HG03558 (cell line): ENCODE measurements around the gene GRIK1.

Experiments
- ATAC-seq: cut with Tn5 transposase; IDR thresholded peaks from one replicate; pipeline ENCODE4 v1.9.1; 2021; ENCODE audit warnings: moderate number of reproducible peaks; ENCODE audit not compliant: unreplicated experiment; ENCODE audit errors: extremely low read depth

GRIK1 gene

DNA sequence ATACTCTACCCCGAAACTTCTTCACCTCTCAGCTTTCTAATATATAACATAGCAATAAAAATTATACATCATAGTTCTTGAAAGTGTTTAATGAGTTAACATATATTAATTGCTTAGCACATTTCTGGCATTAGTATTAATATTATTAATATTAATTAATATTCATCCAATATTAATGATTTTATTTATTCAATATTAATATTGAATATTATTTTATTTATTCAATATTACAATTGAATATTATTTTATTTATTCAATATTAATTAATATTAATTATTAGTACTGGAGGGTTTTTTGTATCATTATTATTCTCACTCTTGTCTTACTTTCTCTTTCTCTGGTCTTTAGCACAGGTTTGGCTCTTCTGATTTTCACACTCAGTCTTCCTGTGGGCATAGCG, 105.2 kb downstream of the GRIK1 start:
- no peak for ATAC-seq

GRCh38 chr21:29832217-29832616, 107.6 kb downstream of the GRIK1 start:
- no peak for ATAC-seq

GRCh38 chr21:29829564-29830275, 110.1 kb downstream of the GRIK1 start:
- no peak for ATAC-seq

- no peak for ATAC-seq
Observed at GRCh38 chr21:29827647-29828046, 112.1 kb downstream of the GRIK1 start.

GRCh38 chr21:29827236-29827635, 112.6 kb downstream of the GRIK1 start:
- ATAC-seq = no peak

DNA sequence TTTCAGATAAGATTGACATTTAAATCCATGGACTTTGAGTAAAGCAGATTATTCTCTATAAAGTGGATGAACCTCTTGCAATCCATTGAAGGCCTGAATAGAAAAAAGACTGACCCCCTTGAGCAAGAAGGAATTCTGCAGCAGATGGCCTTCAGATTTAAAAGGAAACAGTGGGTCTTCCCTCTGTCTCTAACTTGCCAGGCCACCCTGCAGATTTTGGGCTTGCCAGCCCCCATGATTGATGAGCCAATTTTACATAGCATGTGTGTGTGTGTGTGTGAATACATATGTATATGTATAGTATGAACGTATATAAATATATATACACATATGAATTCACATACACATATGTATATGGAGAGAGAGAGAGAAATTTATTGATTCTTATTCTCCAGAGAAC, 113.4 kb downstream of the GRIK1 start:
- ATAC-seq = no peak

GRCh38 chr21:29825936-29826335, 113.9 kb downstream of the GRIK1 start:
- ATAC-seq = no peak

GRCh38 chr21:29825345-29825744, 114.5 kb downstream of the GRIK1 start:
- ATAC-seq = no peak

DNA sequence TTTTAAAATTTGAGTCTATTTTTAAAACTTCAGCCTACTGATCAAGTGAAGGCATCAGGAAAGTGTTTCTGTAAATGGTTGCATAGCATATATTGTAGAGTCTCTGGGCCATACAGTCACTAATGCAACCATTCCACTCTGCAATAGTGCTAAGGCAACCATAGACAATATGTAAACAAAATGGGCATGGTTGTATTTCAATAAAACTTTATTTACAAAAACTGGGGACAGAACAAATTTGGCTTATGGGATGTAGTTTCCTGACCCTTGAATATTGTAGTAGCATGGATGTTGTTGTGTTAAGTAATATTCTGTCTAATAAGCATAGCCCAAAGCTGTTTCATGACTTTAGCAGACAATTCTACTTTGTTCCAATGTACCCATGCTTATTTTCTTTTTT, 117.7 kb downstream of the GRIK1 start:
- no peak for ATAC-seq

- ATAC-seq = no peak
Observed at GRCh38 chr21:29821230-29821629, 118.6 kb downstream of the GRIK1 start.

- ATAC-seq = no peak
Observed at GRCh38 chr21:29819675-29820326, 120.0 kb downstream of the GRIK1 start.

DNA sequence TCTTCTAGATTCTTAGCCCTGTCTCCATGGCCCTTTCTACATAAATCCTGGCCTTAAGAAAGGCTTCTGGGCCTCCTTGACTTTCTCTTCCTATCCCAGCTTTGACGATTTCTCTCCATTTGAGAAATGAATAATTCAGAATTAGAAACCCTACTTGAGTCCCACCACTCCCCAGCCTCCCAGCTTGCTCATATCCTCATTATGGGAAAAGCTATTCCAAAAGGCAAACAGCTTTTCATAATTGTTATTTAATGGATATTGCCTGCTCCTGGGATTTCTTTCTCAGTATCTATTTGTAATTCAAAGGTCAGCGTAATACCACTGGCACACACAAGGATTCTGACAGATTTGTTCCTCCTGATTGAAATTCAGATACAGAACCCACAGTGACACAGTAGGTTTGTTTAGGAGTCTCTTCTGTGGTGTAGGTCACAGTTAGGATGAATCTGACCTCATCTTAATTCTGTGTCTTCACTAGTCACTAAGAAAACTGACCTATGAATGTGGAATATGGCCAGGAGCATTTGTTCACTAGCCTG, 121.3 kb downstream of the GRIK1 start:
- ATAC-seq = no peak

DNA sequence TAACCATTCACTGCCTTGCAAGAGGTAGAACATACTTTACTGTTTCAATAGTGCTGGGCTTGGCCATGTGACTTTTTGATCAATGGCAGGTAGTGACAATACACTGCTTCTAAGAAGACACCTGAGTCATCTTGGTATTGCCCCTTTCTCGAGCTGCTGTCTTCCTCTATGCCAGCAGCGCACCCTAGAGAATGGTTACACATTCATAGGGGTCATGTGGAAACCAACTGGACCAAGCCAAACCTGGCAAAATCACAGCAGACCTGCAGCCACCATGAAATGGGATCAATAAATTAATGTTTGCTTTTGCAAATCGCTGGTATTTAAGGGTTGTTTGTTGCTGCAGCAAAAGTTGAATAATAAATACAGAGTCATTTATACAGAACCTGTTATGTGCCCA, 122.3 kb downstream of the GRIK1 start:
- no peak for ATAC-seq

DNA sequence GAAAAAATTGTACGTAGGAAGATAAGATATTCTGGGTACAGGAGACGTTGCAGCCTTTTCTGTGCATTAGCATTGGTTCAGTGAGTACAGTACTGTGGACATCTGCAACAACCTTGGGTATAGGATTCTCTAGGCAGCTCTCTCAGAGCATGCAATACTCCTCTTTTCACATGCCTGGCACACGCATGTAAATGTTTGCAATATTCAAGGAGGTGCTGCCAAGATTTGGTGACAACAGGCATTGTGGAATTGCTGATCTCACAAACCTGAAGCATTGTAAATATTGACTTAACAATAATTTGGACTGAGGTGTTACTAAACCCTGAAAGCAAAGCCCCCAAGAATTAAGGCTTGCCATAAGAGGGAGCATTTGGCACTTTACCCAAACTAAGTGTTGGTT, 126.8 kb downstream of the GRIK1 start:
- no peak for ATAC-seq

DNA sequence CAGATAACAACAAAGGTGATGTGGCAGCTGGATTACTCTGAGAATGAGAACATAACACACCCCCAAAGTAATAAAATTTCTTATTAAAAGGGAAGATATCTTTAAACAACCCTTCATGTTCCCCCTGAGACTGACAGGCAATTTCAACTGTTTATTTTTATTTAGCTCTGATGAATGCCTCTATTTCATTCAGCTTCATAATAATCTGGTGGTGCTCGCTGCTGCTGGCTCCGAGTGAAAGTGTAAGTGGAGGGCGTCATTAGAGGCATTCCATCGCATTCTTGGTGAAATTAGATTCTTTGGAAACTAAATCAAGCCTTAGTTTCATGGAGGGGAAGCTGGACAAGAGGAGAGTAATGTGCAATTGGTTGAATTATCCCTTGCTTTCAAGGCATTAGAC, 128.9 kb downstream of the GRIK1 start:
- no peak for ATAC-seq

DNA sequence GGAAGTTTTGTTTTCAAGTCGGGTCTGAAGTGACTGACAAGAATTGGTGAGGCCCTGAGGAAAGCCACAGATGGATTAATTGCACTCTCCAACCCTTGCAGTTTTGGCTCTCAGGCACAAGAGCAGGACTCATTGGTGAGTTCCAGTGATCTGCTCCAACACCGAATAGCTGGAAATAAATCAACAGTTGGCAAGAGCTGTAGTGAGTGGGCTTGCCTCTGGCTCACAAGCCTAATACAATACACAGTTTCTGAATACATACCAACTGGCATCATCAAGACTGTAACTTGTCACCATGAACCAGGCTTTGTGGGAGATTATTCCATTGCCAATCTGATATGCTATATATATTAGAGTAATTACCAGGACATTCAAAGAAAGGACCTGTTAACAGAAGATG, 131.6 kb downstream of the GRIK1 start:
- no peak for ATAC-seq

- ATAC-seq = no peak
Observed at GRCh38 chr21:29805105-29805504, 134.7 kb downstream of the GRIK1 start.

DNA sequence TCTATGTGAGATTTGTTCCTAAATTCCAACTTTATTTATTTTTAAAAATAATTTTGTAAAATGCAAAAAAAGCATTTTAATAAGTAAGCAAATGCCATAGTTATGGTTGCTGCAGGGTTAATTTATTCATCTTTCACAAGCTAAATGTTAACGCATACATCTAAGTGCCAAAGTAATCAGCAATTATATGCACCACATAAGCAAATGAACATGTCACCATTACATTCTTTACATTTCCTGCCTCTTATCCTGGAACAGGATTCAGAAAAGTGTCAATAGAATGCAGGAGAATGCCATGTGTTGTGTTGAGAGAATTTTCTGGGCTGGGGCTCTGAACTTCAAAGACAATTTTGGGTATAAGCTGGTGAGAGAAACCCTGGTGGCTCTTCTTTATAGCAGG, 136.6 kb downstream of the GRIK1 start:
- ATAC-seq = no peak

DNA sequence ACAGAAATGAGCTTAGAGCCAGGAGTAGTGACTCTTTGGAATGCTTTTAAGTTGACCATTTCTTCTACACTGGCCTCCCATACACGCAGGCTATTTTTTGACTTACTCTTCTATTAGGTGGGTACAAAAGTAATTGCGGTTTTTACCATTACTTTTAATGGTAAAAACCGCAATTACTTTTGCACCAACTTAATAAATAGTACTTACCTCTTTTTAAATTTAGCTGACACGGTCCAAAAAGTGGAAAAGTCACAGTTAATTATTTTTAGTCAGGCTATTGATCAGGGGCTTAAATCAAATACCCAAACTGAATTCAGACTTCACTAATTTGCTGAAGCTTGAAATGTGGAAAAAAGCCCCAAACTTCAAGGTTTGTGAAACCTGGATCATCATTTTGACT, 138.7 kb downstream of the GRIK1 start:
- no peak for ATAC-seq

DNA sequence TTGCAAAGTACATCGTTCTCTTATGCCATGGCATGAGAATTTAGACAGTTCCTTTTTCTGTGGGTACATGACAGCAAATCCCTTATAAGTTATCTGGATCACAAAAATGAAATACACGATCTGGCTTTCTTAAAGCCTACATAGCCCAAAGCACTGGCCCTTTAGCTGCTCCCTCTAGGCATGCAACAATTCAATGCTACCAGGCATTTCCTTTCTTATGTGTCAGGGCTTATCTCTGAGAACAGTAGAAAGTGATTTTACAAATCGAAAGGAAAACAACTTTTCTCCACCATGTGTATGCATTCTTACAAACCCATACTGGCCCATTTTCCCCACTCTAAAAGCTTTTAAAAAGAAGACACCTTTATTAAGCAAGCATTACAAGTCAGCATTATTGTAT, 139.7 kb downstream of the GRIK1 start:
- no peak for ATAC-seq

DNA sequence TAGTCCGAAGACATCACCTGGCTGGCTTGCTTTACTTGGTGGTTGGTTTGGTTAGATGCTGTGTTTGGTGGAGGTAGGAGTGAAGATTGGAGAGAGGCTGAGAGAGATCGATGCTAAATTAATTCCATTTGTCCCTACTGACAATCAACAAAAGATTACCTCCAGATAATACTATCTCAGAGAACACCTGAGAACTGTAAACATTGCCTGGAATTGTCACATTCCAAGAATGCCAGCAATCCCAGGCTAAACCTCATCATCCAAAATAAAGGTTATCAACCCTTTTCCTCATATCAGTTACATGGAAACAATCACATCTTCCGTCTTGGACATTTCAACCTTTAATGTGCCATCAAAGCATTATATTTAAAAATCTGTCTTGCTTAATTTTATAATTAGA, 141.0 kb downstream of the GRIK1 start:
- no peak for ATAC-seq

DNA sequence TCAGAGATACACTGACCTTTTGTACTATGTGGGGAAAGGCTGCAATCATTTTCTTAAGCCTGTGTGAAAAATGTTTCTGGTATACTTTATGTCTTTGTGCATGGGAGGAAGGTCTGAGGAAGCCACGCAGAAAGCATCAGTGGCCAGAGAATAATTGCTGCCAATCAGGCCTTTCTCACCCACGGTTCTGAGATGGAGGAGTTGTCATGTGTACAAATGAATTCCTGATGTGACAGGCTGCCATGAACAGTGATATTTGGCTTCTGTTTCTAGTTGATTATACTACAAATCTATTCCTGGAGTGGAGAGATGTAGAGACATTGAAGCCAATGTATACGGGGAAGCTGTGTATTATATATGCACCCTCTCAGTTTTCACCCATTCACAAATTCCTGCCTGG, 142.6 kb downstream of the GRIK1 start:
- ATAC-seq = no peak
